ENCODE results near the gene SUSD6. TPM values are rescaled to one million over a fixed set of nuclear protein-coding genes. Genes with fewer than 3 reads are reported as not detected.
"Not testable (repeated sequence)": the region's sequence is repeated elsewhere in the genome, so short reads cannot be mapped to it uniquely, and the experiment has no call there.

SUSD6 gene
- total RNA-seq, 2 donors from 2014 or later: 41.1 to 52.3 TPM

DNA sequence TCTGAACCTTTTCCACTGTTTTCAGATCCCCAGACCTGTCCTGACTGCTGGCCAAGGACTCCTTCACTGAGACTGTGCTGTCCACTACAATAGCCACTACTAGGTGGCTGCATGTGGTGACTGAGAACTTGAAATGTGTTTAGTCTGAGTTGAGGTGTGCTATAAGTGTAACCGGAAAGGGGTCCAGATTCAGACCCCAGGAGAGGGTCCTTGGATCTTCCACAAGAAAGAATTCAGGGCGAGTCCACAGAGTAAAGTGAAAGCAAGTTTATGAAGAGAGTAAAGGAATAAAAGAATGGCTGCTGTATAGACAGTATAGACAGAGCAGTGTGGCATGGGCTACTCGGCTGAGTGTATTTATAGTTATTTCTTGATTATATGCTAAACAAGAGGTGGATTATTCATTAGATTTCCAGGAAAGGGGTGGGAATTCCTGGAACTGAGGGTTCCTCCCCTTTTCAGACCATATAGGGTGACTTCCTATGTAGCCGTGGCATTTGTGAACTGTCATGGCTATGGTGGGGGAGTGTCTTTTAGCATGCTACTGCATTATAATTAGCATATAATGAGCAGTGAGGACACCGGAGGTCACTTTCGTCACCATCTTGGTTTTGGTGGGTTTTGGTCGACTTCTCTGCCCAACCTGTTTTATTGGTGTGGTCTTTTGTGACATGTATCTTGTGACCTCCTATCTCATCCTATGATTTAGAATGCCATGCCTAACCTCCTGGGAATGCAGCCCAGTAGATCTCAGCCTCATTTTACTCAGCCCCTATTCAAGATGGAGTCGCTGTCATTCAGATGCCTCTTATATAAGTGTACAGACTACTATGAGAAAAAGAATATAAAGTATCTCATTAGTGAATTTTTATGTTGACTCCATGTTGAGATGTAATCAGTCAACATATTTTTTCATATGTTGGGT is 85.5 kb downstream of the SUSD6 start:
- no peaks in the 10 kb centered on the region for H3K27me3 ChIP-seq (replicated peaks; ENCODE audit: insufficient read depth)
- peaks cover 20% of the 10 kb centered on the region for H3K4me1 ChIP-seq (replicated peaks)
- no peaks in the 10 kb centered on the region for H3K36me3 ChIP-seq
- no peaks in the 10 kb centered on the region for H3K9me3 ChIP-seq
- intact Hi-C loops (cut with DNase I): no loop called here
- no peak overlapping the region for H3K4me3 ChIP-seq
- no peak for DNase-seq (ENCODE audit: low spot score)
- peak overlapping the region in 1 of 2 donors; percentile 13 for H3K27ac ChIP-seq
- TF ChIP-seq POLR2A (IDR thresholded peaks at IDR 0.05) (no peak), CTCF (IDR thresholded peaks at IDR 0.05) (no peak), POLR2AphosphoS5 (IDR thresholded peaks at IDR 0.05) (no peak)
- 79% methylated on average over 8 of the region's 8 CpGs for WGBS

DNA sequence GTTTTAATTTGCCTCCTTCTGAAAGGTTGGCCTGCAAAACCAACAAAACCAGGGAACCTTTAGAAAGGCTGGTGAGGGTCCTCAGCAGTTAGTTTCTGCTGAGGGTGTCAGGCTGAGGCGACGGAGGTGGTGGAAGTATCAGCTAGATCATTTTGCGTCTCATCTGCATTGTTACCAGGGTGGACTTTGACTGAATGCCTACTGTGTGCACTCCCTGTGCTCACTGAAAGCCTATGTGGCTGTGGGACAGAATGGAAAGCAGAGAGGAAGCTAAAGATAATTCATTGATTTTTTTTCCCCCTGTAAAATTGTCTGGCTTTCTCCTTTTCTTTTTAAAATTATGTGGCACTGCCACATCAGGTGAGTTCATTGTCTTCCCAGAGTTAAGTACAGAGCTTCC is 87.2 kb downstream of the SUSD6 start:
- 87% methylated on average over 3 of the region's 3 CpGs for WGBS
- Histone ChIP-seq H3K9me3 (no peaks in the 10 kb centered on the region), H3K27ac (no peak overlapping the region), H3K36me3 (no peaks in the 10 kb centered on the region), H3K4me1 (replicated peaks) (peaks cover 20% of the 10 kb centered on the region), H3K4me3 (no peak overlapping the region), H3K27me3 (replicated peaks; ENCODE audit: insufficient read depth) (no peaks in the 10 kb centered on the region)
- intact Hi-C loops (cut with DNase I): no loop called here
- no peak for DNase-seq (ENCODE audit: low spot score)
- TF ChIP-seq POLR2A (IDR thresholded peaks at IDR 0.05): no peak
- TF ChIP-seq CTCF (IDR thresholded peaks at IDR 0.05): no peak

DNA sequence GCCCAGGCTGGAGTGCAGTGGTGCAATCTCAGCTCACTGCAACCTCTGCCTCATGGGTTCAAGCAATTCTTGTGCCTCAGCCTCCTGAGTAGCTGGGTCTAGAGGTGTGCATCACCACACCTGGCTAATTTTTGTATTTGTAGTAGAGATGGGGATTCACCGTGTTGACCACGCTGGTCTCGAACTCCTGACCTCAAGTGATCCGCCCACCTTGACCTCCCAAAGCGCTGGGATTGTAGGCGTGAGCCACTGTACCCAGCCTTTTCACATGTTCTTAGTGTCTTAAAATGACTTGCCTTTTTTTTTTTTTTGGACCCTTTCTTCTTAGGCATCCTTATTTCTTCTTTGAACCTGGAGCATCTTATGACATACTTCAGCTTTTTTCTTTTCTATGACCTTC is 87.8 kb downstream of the SUSD6 start:
- peaks cover 20% of the 10 kb centered on the region for H3K4me1 ChIP-seq (replicated peaks)
- intact Hi-C loops (cut with DNase I); H3K9me3 ChIP-seq; H3K27ac ChIP-seq; DNase-seq (ENCODE audit: low spot score); H3K27me3 ChIP-seq (replicated peaks; ENCODE audit: insufficient read depth); H3K4me3 ChIP-seq; H3K36me3 ChIP-seq: not testable (repeated sequence)
- WGBS: 96% methylated on average over 6 of the region's 6 CpGs

GRCh38 chr14:69699748-69700303 is 88.4 kb downstream of the SUSD6 start:
- TF ChIP-seq POLR2AphosphoS5 (IDR thresholded peaks at IDR 0.05) (no peak), POLR2A (IDR thresholded peaks at IDR 0.05) (no peak), CTCF (IDR thresholded peaks at IDR 0.05) (no peak)
- Histone ChIP-seq H3K27ac (no peak overlapping the region), H3K9me3 (no peaks in the 10 kb centered on the region), H3K36me3 (no peaks in the 10 kb centered on the region), H3K4me1 (replicated peaks) (peaks cover 20% of the 10 kb centered on the region), H3K4me3 (no peak overlapping the region), H3K27me3 (replicated peaks; ENCODE audit: insufficient read depth) (no peaks in the 10 kb centered on the region)
- DNase-seq (ENCODE audit: low spot score): no peak
- intact Hi-C loops (cut with DNase I): no loop called here
- WGBS: 69% methylated on average over 6 of the region's 6 CpGs

DNA sequence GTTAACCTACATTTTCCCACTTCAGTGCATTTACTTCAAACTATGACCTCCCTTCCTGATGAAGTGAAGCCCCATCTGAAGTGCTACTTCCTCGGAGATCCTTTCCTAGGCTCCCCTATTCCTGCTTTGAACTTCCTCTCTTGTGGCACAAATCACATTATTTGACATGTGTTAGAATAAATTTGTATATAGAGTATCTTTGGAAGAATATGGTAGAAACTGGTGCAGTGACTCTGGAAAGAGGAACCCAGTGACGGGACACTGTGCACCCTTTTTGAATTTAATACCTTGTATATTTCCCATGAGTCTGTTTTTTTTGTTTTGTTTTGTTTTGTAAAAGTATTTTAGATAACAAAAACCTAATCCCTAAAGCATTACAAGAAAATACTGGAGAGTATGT is 89.2 kb downstream of the SUSD6 start:
- Histone ChIP-seq H3K27me3 (replicated peaks; ENCODE audit: insufficient read depth) (no peaks in the 10 kb centered on the region), H3K4me1 (replicated peaks) (peaks cover 17% of the 10 kb centered on the region), H3K27ac (no peak overlapping the region), H3K9me3 (no peaks in the 10 kb centered on the region), H3K4me3 (no peak overlapping the region), H3K36me3 (no peaks in the 10 kb centered on the region)
- intact Hi-C loops (cut with DNase I): no loop called here
- 85% methylated on average over 2 of the region's 2 CpGs for WGBS
- DNase-seq (ENCODE audit: low spot score): no peak
- TF ChIP-seq CTCF (IDR thresholded peaks at IDR 0.05): no peak

Data from prostate gland (tissue), 2 donors.